HL-60 (cell line): Measurements from ENCODE around the gene TOB1.

ENCODE experiments used
- DNase-seq, 2 experiments: peaks; one replicate each; pipeline ENCODE4 v3.0.0-alpha.2; 2010 to 2020; ENCODE audit warnings: low read depth in 1 of 2, low spot score in 1 of 2
- H3K27ac ChIP-seq: fragments of 250-450 bp; sonication (Bioruptor Pico); replicated peaks from 2 replicates; pipeline ENCODE4 v1.5.1; 2020; ENCODE audit warnings: mild to moderate bottlenecking, moderate library complexity
- H3K27me3 ChIP-seq: fragments of 250-450 bp; sonication (Bioruptor Pico); 2 replicates; pipeline ENCODE4 v1.5.1; 2021; ENCODE audit warnings: mild to moderate bottlenecking, moderate library complexity; ENCODE audit not compliant: insufficient read depth, poor library complexity, severe bottlenecking
- H3K4me3 ChIP-seq: replicated peaks from 2 replicates; pipeline ENCODE4 v1.5.1; 2011; ENCODE audit warnings: mild to moderate bottlenecking, control low read depth, low read length; ENCODE audit not compliant: insufficient read depth
- GABPA ChIP-seq: IDR thresholded peaks from 2 replicates; pipeline ENCODE4 v1.6.1; 2012; ENCODE audit warnings: low read depth
- POLR2AphosphoS5 ChIP-seq: IDR thresholded peaks from 2 replicates; pipeline ENCODE4 v1.6.1; 2012; ENCODE audit warnings: low read depth
- SPI1 ChIP-seq: IDR thresholded peaks from 2 replicates; pipeline ENCODE4 v1.6.1; 2012; ENCODE audit warnings: low read depth, mild to moderate bottlenecking, borderline replicate concordance
- TF ChIP-seq, protein P1 (sequence below): IDR thresholded peaks from one replicate; pipeline ENCODE4 v1.5.1; 2011; ENCODE audit warnings: low read length, control low read depth, inconsistent platforms; ENCODE audit not compliant: insufficient read depth
- TF ChIP-seq, protein P2 (sequence below): IDR thresholded peaks from 2 replicates; pipeline ENCODE4 v1.6.1; 2012; ENCODE audit warnings: low read depth; ENCODE audit not compliant: insufficient replicate concordance

TOB1 gene

DNA sequence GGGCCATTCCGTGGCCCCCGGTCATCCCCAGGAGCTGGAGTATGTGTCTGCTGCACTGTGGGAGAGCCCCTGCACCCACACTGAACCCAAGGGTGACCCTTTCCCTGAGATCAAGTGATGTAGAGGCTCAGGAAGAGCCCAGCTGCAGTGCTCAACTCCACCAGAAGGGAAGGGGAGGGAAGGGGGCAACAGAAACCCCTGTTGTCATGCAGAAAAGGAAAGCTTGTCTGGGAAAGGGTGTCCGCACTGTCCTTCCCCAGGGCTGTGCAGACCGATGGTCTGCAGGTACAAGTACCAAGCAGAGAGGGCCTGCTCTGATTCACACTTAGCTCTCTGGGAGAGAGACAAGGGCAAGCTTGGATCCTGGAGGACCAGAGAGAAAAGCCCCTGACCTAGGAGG is 45.7 kb upstream of the TOB1 start:
- Histone ChIP-seq H3K27ac (peak overlapping the region; percentile 75; the same call in 1 of the 2 replicates), H3K27me3 (no peaks in the 10 kb centered on the region), H3K4me3 (no peak overlapping the region)
- DNase-seq, result no peak
- TF ChIP-seq, protein P1, sequence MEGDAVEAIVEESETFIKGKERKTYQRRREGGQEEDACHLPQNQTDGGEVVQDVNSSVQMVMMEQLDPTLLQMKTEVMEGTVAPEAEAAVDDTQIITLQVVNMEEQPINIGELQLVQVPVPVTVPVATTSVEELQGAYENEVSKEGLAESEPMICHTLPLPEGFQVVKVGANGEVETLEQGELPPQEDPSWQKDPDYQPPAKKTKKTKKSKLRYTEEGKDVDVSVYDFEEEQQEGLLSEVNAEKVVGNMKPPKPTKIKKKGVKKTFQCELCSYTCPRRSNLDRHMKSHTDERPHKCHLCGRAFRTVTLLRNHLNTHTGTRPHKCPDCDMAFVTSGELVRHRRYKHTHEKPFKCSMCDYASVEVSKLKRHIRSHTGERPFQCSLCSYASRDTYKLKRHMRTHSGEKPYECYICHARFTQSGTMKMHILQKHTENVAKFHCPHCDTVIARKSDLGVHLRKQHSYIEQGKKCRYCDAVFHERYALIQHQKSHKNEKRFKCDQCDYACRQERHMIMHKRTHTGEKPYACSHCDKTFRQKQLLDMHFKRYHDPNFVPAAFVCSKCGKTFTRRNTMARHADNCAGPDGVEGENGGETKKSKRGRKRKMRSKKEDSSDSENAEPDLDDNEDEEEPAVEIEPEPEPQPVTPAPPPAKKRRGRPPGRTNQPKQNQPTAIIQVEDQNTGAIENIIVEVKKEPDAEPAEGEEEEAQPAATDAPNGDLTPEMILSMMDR, result no peak
- TF ChIP-seq, protein P2, sequence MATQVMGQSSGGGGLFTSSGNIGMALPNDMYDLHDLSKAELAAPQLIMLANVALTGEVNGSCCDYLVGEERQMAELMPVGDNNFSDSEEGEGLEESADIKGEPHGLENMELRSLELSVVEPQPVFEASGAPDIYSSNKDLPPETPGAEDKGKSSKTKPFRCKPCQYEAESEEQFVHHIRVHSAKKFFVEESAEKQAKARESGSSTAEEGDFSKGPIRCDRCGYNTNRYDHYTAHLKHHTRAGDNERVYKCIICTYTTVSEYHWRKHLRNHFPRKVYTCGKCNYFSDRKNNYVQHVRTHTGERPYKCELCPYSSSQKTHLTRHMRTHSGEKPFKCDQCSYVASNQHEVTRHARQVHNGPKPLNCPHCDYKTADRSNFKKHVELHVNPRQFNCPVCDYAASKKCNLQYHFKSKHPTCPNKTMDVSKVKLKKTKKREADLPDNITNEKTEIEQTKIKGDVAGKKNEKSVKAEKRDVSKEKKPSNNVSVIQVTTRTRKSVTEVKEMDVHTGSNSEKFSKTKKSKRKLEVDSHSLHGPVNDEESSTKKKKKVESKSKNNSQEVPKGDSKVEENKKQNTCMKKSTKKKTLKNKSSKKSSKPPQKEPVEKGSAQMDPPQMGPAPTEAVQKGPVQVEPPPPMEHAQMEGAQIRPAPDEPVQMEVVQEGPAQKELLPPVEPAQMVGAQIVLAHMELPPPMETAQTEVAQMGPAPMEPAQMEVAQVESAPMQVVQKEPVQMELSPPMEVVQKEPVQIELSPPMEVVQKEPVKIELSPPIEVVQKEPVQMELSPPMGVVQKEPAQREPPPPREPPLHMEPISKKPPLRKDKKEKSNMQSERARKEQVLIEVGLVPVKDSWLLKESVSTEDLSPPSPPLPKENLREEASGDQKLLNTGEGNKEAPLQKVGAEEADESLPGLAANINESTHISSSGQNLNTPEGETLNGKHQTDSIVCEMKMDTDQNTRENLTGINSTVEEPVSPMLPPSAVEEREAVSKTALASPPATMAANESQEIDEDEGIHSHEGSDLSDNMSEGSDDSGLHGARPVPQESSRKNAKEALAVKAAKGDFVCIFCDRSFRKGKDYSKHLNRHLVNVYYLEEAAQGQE, result no peak
- TF ChIP-seq POLR2AphosphoS5, result no peak
- no peak for TF ChIP-seq GABPA
- no peak for TF ChIP-seq SPI1

DNA sequence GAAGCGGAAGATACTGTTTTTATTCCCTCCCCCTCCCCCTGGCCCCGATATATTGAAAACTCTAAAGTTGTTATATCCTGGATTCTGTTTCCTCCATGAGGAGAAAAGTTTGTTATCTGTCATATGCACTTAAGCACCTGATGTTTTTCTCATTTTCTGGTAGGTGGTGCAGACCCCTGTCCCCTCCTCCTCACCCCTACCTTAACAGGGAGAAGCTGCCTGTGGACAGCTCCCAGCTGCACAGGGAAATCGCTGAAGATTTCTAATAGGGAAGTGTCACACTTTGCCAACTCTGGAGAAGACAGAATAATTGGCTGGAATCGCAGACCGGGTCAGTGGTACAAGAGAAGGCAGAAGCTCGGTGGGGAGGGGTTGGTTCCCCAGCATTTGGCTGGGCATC is 45.3 kb upstream of the TOB1 start:
- TF ChIP-seq POLR2AphosphoS5 (no peak), GABPA (no peak), SPI1 (no peak)
- TF ChIP-seq, protein P1, result no peak
- TF ChIP-seq, protein P2, result peak; percentile 64
- no peak overlapping the region for H3K4me3 ChIP-seq
- peak overlapping the region; percentile 75 for H3K27ac ChIP-seq
- DNase-seq, result no peak
- no peaks in the 10 kb centered on the region for H3K27me3 ChIP-seq

DNA sequence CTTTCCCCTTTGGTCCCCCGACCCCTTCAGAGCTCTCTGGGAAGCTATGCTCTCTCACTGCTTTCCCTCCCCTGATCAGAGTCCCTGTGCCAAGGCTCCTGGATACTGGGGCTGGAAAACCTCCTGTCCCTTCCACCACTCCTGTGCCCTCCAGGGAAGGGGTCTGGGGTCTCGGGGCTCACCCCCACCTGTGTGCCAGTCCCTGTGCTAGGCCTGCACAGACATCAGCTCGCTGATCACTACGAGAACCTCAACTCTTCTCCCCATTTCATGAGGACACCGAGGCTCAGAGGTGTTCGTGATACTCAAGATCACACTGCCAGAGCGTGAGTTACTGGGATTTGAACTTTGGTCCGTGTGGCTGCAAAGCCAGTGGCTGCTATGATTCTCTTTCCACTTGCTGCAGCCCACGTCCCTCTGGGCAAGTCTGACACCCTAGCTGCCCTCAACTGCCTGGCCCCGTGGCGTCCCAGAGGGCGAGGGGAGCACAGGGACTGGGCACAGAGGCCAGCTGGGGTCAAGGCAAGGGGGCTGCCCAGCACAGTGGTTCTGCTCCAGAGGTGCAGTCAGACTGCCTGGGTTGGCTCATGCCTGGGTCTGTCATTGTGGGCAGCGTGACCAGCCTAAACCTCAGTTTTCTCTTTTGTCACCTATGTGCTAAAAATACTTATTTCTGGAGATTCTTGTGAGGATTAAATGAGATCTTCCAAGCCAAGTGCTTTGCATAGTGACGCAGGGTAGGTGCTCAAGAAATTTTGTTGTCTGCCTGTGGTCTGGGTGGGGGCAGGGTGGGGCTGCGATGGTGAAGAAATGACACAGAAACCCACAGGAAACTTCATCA is 43.8 kb upstream of the TOB1 start:
- H3K27ac ChIP-seq, result peak overlapping the region; percentile 75
- H3K4me3 ChIP-seq, result no peak overlapping the region
- H3K27me3 ChIP-seq, result no peaks in the 10 kb centered on the region
- TF ChIP-seq SPI1 (no peak), GABPA (no peak), POLR2AphosphoS5 (no peak)
- TF ChIP-seq, protein P1, result no peak
- TF ChIP-seq, protein P2, result no peak
- peak in 1 of 2 experiments; percentile 91 for DNase-seq
